Activated CD8-positive, alpha-beta T cell treated with anti-CD3 and anti-CD28 coated beads, Interleukin-2, amount 10 ng/mL, durations not matched to agents 7 days and 5 days (primary cell): ENCODE results near the gene EGFL8. TPM values are rescaled to one million over a fixed set of nuclear protein-coding genes. Genes with fewer than 3 reads are reported as not detected.
"Not testable (repeated sequence)": the region's sequence is repeated elsewhere in the genome, so short reads cannot be mapped to it uniquely, and the experiment has no call there.

ENCODE experiments used
- ATAC-seq: fragments of 150-1000 bp; cut with Tn5 transposase; one replicate; pipeline ENCODE4 v1.10.0; 2021; ENCODE audit warnings: moderate library complexity
- CTCF ChIA-PET: fragments of 350-600 bp; sonication (Branson Sonifier 250); formaldehyde crosslinking; loops from one replicate; lab custom pipeline; 2021; ENCODE audit warnings: antibody characterized with exemption; lab: Charles Lee
- POLR2A ChIA-PET: fragments of 350-600 bp; sonication (Branson Sonifier 250); formaldehyde crosslinking; loops from one replicate; lab custom pipeline; 2021; ENCODE audit warnings: antibody characterized with exemption; lab: Charles Lee
- DNase-seq: peaks from one replicate; pipeline ENCODE4 v3.0.0-alpha.2; 2020
- H3K27ac Mint-ChIP-seq: one replicate; pipeline ENCODE4 v1.8.0; 2021; ENCODE audit warnings: mild to moderate bottlenecking, mixed read lengths
- H3K27me3 Mint-ChIP-seq: one replicate; pipeline ENCODE4 v1.8.0; 2021; ENCODE audit warnings: low read depth, mixed read lengths
- H3K36me3 Mint-ChIP-seq: one replicate; pipeline ENCODE4 v1.8.0; 2021; ENCODE audit warnings: low read depth, mixed read lengths
- H3K4me1 Mint-ChIP-seq: one replicate; pipeline ENCODE4 v1.8.0; 2021; ENCODE audit warnings: low read depth, mixed read lengths
- H3K4me3 Mint-ChIP-seq: one replicate; pipeline ENCODE4 v1.8.0; 2021; ENCODE audit warnings: mild to moderate bottlenecking, mixed read lengths
- H3K9me3 Mint-ChIP-seq: one replicate; pipeline ENCODE4 v1.8.0; 2022; ENCODE audit warnings: mixed read lengths; ENCODE audit not compliant: insufficient read depth
- total RNA-seq, 2 experiments: library from RNA; stranded (reverse); gene quantifications; one replicate each; pipeline ENCODE4 v1.2.3, GENCODE V29; 2021

The EGFL8 gene
- total RNA-seq, 2 experiments from 2014 or later = 9.8 to 12.2 TPM

- ATAC-seq, POLR2A ChIA-PET, H3K27me3 Mint-ChIP-seq, CTCF ChIA-PET, H3K4me3 Mint-ChIP-seq, H3K9me3 Mint-ChIP-seq, DNase-seq: not testable (repeated sequence)
- Mint-ChIP-seq H3K4me1 (peaks cover 43% of the 10 kb centered on the region), H3K27ac (peak overlapping the region; percentile 83), H3K36me3 (peaks cover 67% of the 10 kb centered on the region)
Observed at GRCh38 chr6:32185681-32186131, 21.3 kb downstream of the EGFL8 start.

GRCh38 chr6:32186151-32186840 is 21.9 kb downstream of the EGFL8 start:
- DNase-seq, POLR2A ChIA-PET, ATAC-seq, CTCF ChIA-PET, H3K9me3 Mint-ChIP-seq, H3K27me3 Mint-ChIP-seq: not testable (repeated sequence)
- H3K36me3 Mint-ChIP-seq = peaks cover 69% of the 10 kb centered on the region
- peak overlapping the region; percentile 83 for H3K27ac Mint-ChIP-seq
- peak overlapping the region; percentile 3 for H3K4me3 Mint-ChIP-seq
- H3K4me1 Mint-ChIP-seq = peaks cover 41% of the 10 kb centered on the region

- peak overlapping the region; percentile 80 for H3K27ac Mint-ChIP-seq
- ATAC-seq (no peak), DNase-seq (no peak)
- peaks cover 38% of the 10 kb centered on the region for H3K4me1 Mint-ChIP-seq
- ChIA-PET POLR2A (interaction anchor here (6.5 kb wide), 1 partner anchor 8 kb away, joined by 45 read pairs; the partner anchor contains the start of gene RNF5), CTCF (no interaction called here)
- no peaks in the 10 kb centered on the region for H3K27me3 Mint-ChIP-seq
- peak overlapping the region; percentile 99 for H3K4me3 Mint-ChIP-seq
- no peaks in the 10 kb centered on the region for H3K9me3 Mint-ChIP-seq
- peaks cover 73% of the 10 kb centered on the region for H3K36me3 Mint-ChIP-seq
Observed at GRCh38 chr6:32187009-32187709, 22.8 kb downstream of the EGFL8 start.

GRCh38 chr6:32187725-32188380 is 23.5 kb downstream of the EGFL8 start:
- peak overlapping the region; percentile 99 for H3K4me3 Mint-ChIP-seq
- ATAC-seq, H3K9me3 Mint-ChIP-seq, CTCF ChIA-PET, H3K27me3 Mint-ChIP-seq, DNase-seq: not testable (repeated sequence)
- H3K36me3 Mint-ChIP-seq = peaks cover 71% of the 10 kb centered on the region
- POLR2A ChIA-PET = interaction anchor here (1.3 to 6.5 kb wide), 2 partner anchors 9 to 784 kb away, joined by 5 to 45 read pairs; partner anchors contain the start of gene RNF5
- H3K4me1 Mint-ChIP-seq = peaks cover 39% of the 10 kb centered on the region
- H3K27ac Mint-ChIP-seq = peak overlapping the region; percentile 80

- Mint-ChIP-seq H3K36me3 (peaks cover 68% of the 10 kb centered on the region), H3K9me3 (no peaks in the 10 kb centered on the region), H3K4me3 (peak overlapping the region; percentile 99), H3K27ac (peak overlapping the region; percentile 87), H3K27me3 (no peaks in the 10 kb centered on the region), H3K4me1 (peaks cover 42% of the 10 kb centered on the region)
- ATAC-seq = no peak
- POLR2A ChIA-PET = interaction anchor here (1.3 to 6.5 kb wide), 3 partner anchors 9 to 783 kb away, joined by 5 to 45 read pairs (median 8); partner anchors contain the start of gene RNF5
- DNase-seq = no peak
- CTCF ChIA-PET = interaction anchor here (1.0 kb wide), 1 partner anchor 9 kb away, joined by 3 read pairs; no protein-coding TSS in a partner anchor
Observed at GRCh38 chr6:32188381-32189068, 24.1 kb downstream of the EGFL8 start.

DNA sequence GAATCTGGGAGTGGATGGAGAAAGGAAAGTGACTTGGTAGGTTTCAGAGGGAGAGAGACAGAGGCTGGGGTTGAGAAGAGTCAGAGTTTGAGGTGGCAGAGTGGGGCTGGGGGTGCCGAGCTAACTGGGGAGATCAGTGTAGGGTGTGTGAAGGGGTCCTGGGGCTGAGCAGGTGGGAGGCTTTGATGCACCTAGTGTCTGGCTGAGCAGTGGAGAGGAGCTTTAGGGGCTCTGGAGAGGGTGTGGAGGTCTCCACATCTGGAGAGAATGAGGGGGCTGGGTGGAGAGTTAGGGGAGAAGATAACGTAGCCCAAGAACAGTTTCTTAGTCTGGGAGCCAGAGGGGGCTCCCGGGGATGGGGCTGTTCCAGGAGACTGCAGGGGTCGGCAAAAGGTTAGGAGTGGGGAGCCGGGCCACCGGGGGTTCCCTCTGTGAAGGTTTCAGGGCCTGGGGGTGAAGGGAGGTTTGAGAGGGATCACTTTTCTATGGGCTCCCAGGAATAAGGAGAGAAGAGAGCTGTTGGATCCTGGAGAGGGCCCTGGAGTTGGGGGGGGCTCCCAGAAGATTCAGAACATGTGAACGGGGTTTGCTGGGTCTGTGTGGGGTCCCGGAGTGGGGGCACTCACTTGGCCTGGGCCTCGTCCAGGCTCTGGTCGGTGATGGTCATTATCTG is 24.8 kb downstream of the EGFL8 start:
- H3K4me1 Mint-ChIP-seq = peaks cover 49% of the 10 kb centered on the region
- POLR2A ChIA-PET = interaction anchor here (1.3 to 6.5 kb wide), 3 partner anchors 10 to 783 kb away, joined by 5 to 45 read pairs (median 8); partner anchors contain the start of gene RNF5
- no peaks in the 10 kb centered on the region for H3K9me3 Mint-ChIP-seq
- H3K36me3 Mint-ChIP-seq = peaks cover 62% of the 10 kb centered on the region
- DNase-seq = no peak
- CTCF ChIA-PET = interaction anchor here (1.0 to 2.5 kb wide), 2 partner anchors 9 to 71 kb away, joined by 3 to 8 read pairs; no protein-coding TSS in a partner anchor
- ATAC-seq = no peak
- H3K4me3 Mint-ChIP-seq = peak overlapping the region; percentile 99
- peak overlapping the region; percentile 87 for H3K27ac Mint-ChIP-seq
- no peaks in the 10 kb centered on the region for H3K27me3 Mint-ChIP-seq

DNA sequence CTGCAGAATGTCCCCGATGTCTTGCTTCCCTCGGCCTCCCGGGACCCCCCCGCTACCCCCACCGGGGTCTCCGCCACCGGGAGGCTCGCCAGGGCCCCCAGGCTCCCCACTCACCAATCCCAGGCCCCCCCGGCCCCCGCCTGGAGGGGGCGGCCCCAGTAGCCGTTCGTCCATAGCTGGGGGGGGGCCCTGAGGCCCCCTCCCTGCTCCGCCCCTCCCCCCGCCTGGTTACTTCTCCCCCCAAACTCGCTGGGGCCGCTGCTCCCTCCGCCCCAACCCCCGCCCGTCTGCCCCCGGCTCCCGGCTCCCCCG is 25.3 kb downstream of the EGFL8 start:
- no peak for ATAC-seq
- no peak for DNase-seq
- Mint-ChIP-seq H3K4me3 (peak overlapping the region; percentile 99), H3K36me3 (peaks cover 62% of the 10 kb centered on the region), H3K27me3 (no peaks in the 10 kb centered on the region), H3K9me3 (no peaks in the 10 kb centered on the region), H3K4me1 (peaks cover 53% of the 10 kb centered on the region), H3K27ac (no peak overlapping the region)
- POLR2A ChIA-PET = interaction anchor here (1.0 to 6.5 kb wide), 5 partner anchors 10 to 218 kb away, joined by 3 to 45 read pairs (median 8); partner anchors contain the start of genes ATF6B, DXO, FKBPL and RNF5
- CTCF ChIA-PET = interaction anchor here (1.0 to 2.5 kb wide), 3 partner anchors 10 to 71 kb away, joined by 3 to 8 read pairs (median 3); no protein-coding TSS in a partner anchor

DNA sequence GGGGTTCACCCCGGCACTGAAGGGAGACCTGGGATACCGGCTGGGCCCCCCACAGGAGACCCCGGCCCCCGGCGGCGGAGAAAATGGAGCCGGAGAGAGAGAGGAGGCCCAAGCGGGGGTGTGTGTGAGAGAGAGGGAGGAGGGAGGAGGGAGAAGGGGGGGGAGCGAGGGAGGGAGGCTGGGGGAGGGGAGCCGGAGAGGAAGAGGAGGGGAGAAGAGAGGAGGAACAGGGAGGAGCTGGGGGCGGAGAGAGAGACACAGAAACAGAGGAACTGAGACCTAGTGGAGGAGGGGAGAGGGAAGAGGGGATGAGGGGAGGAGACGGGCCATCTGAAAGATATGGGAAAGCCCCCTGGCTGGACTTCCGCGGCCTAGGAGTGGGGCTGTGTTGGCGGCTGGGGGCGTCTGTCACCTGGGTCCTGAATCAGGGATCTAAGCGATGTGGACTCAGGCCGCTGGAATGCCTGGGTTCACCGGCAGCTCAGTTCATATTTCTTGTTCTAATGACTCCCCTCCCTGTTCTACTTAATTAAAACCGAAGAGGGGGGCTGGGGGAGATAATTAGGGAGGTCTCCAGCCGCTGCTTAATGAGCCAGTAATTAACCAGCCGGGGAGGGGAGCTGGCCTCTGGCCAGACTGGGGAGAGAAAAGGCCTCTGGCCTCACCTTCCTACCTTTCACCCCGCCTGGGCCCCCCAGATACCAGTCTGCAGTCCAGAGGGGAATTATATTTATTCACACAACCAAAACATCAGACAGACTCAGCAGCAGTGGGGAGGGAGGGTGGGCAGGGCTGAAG is 25.9 kb downstream of the EGFL8 start, which contains the start of gene PBX2:
Gene PBX2 (minus strand): TSS at position 149 of the 798 bp plus-strand sequence. CDS start 287 bp downstream, outside the sequence.
- DNase-seq (peak; percentile 93), ATAC-seq (peak; percentile 61)
- ChIA-PET CTCF (interaction anchor here (1.2 to 2.5 kb wide), 2 partner anchors 11 to 72 kb away, joined by 3 to 8 read pairs; no protein-coding TSS in a partner anchor), POLR2A (interaction anchor here (1.0 to 6.5 kb wide), 8 partner anchors 8 to 781 kb away, joined by 3 to 45 read pairs (median 7); partner anchors contain the start of genes AGPAT1, ATF6B, DXO and FKBPL)
- peaks cover 59% of the 10 kb centered on the region for H3K4me1 Mint-ChIP-seq
- peaks cover 62% of the 10 kb centered on the region for H3K36me3 Mint-ChIP-seq
- peak within 1 kb of the TSS; percentile 97 for H3K27ac Mint-ChIP-seq
- peak within 1 kb of the TSS; percentile 99 for H3K4me3 Mint-ChIP-seq
- H3K27me3 Mint-ChIP-seq = no peaks in the 10 kb centered on the region
- no peaks in the 10 kb centered on the region for H3K9me3 Mint-ChIP-seq

DNA sequence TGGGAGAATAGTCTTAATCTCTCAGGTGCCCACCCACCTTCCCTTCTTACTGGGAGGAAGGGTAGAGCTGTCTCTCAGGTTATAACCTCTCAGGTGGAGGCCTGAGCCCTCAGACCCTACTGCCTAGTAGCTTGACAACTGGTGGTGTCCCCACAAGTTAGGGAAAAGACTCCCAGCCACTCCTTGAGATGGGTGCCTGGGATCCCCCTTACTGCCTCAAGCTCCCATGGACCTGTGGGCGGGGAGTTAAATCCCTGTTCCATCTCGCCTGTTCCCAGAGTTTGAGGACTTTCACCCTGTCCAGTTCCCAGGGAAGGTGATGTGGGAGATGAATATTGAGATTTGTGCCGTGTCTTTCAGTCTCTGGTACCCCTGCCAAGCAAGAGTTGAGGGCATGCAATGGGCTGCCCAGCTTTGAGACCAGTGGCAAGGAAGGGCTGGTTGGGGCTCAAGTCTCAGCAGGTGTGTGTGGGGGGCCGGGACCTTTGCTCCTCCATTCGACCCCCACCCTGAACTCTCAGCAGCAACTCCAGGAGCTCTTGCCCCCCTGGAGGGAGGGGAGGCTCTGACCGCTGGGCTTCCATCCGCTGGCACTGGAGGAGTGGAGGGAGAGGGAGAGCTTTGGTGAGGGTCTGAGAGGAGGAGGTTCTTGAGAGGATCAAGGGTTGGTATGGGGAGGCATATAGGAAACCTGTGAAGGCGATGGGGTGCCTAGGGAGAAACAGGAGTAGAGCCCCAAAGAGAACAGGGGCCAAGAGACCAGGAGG is 26.7 kb downstream of the EGFL8 start:
- H3K36me3 Mint-ChIP-seq = peaks cover 56% of the 10 kb centered on the region
- H3K4me1 Mint-ChIP-seq = peaks cover 56% of the 10 kb centered on the region
- no peak for ATAC-seq
- H3K27me3 Mint-ChIP-seq = no peaks in the 10 kb centered on the region
- no peak for DNase-seq
- ChIA-PET POLR2A (interaction anchor here (1.0 to 6.5 kb wide), 9 partner anchors 8 to 780 kb away, joined by 3 to 45 read pairs (median 6); partner anchors contain the start of genes AGPAT1, ATF6B, DXO and FKBPL), CTCF (interaction anchor here (1.2 to 2.5 kb wide), 3 partner anchors 9 to 72 kb away, joined by 3 to 8 read pairs (median 3); no protein-coding TSS in a partner anchor)
- H3K9me3 Mint-ChIP-seq = no peaks in the 10 kb centered on the region
- H3K4me3 Mint-ChIP-seq = peak overlapping the region; percentile 99
- H3K27ac Mint-ChIP-seq = peak overlapping the region; percentile 97
